ENCODE measurements around the gene JAK2. TPM values are rescaled to one million over a fixed set of nuclear protein-coding genes. Genes with fewer than 3 reads are reported as not detected.

The JAK2 gene
- 10 to 100 TPM; 11.1 to 18.9 (median 11.9) TPM for total RNA-seq

GRCh38 chr9:4984621-4985385 lies at the start of gene JAK2:
Gene JAK2 (plus strand): TSS chr9:4985272. CDS start chr9:5021988, 36,716 bp downstream.
- H3K27ac ChIP-seq = peak within 1 kb of the TSS; percentile 97 to 98 (median 98)
- intact Hi-C loops (cut with DNase I) = loop anchor here (10.0 kb wide), 1 partner anchor 50 kb away; no protein-coding TSS in a partner anchor
- H3K9me3 ChIP-seq = no peaks in the 10 kb centered on the region
- 0% methylated on average over 8 to 9 of the region's 84 CpGs for WGBS, 2 donors
- TF ChIP-seq CTCF (IDR thresholded peaks at IDR 0.05) (peak in 5 of 6 experiments; percentile 25 to 38 (median 26)), POLR2A (IDR thresholded peaks at IDR 0.05) (peak in 2 of 4 donors; percentile 79 to 85)
- H3K36me3 ChIP-seq = peaks cover 0 to 4% (median 0%) of the 10 kb centered on the region in 3 donors
- peak; percentile 66 for DNase-seq
- H3K4me1 ChIP-seq = peaks cover 19 to 58% (median 27%) of the 10 kb centered on the region in 3 donors
- no peaks in the 10 kb centered on the region for H3K27me3 ChIP-seq
- peak within 1 kb of the TSS; percentile 65 to 92 (median 88) for H3K4me3 ChIP-seq

- H3K27me3 ChIP-seq = no peaks in the 10 kb centered on the region
- peaks cover 31 to 78% (median 38%) of the 10 kb centered on the region in 3 donors for H3K4me1 ChIP-seq
- H3K27ac ChIP-seq = peak overlapping the region in 3 of 4 donors; percentile 25 to 80 (median 68)
- no peak for DNase-seq
- WGBS, 2 donors = 10 to 35% methylated on average over 3 of the region's 3 CpGs
- no peaks in the 10 kb centered on the region for H3K36me3 ChIP-seq
- TF ChIP-seq POLR2A (IDR thresholded peaks at IDR 0.05) = no peak
- no peaks in the 10 kb centered on the region for H3K9me3 ChIP-seq
- peak overlapping the region in 1 of 4 donors; percentile 10 for H3K4me3 ChIP-seq
- intact Hi-C loops (cut with DNase I) = loop anchor here (10.0 kb wide), 1 partner anchor 49 kb away; the partner anchor contains the start of gene JAK2
Measured at GRCh38 chr9:4936277-4936676, 48.8 kb upstream of the JAK2 start.

GRCh38 chr9:4936823-4937222 lies 48.2 kb upstream of the JAK2 start:
- no peak for DNase-seq
- H3K36me3 ChIP-seq = no peaks in the 10 kb centered on the region
- intact Hi-C loops (cut with DNase I) = loop anchor here (10.0 kb wide), 1 partner anchor 48 kb away; the partner anchor contains the start of gene JAK2
- no peak overlapping the region for H3K4me3 ChIP-seq
- peak overlapping the region in 2 of 4 donors; percentile 10 to 68 for H3K27ac ChIP-seq
- TF ChIP-seq POLR2A (IDR thresholded peaks at IDR 0.05) = no peak
- no peak for TF ChIP-seq CTCF (IDR thresholded peaks at IDR 0.05)
- H3K4me1 ChIP-seq = peaks cover 31 to 78% (median 38%) of the 10 kb centered on the region in 3 donors
- 88 to 95% methylated on average over 1 of the region's 1 CpG for WGBS, 2 donors
- H3K27me3 ChIP-seq = no peaks in the 10 kb centered on the region
- H3K9me3 ChIP-seq = no peaks in the 10 kb centered on the region

- no peak for TF ChIP-seq POLR2A (IDR thresholded peaks at IDR 0.05)
- TF ChIP-seq CTCF (IDR thresholded peaks at IDR 0.05) = no peak
- Histone ChIP-seq H3K36me3 (no peaks in the 10 kb centered on the region), H3K4me1 (peaks cover 31 to 78% (median 38%) of the 10 kb centered on the region in 3 donors), H3K4me3 (no peak overlapping the region), H3K9me3 (no peaks in the 10 kb centered on the region), H3K27ac (peak overlapping the region in 3 of 4 donors; percentile 10 to 68 (median 19)), H3K27me3 (no peaks in the 10 kb centered on the region)
- 40 to 63% methylated on average over 1 of the region's 1 CpG for WGBS, 2 donors
- DNase-seq = no peak
- intact Hi-C loops (cut with DNase I) = loop anchor here (10.0 kb wide), 1 partner anchor 47 kb away; the partner anchor contains the start of gene JAK2
Measured at GRCh38 chr9:4937446-4937845, 47.6 kb upstream of the JAK2 start.

GRCh38 chr9:4938496-4938895 lies 46.6 kb upstream of the JAK2 start:
- no peaks in the 10 kb centered on the region for H3K9me3 ChIP-seq
- 69 to 85% methylated on average over 1 of the region's 1 CpG for WGBS, 2 donors
- peaks cover 32 to 79% (median 32%) of the 10 kb centered on the region in 3 donors for H3K4me1 ChIP-seq
- H3K36me3 ChIP-seq = no peaks in the 10 kb centered on the region
- H3K4me3 ChIP-seq = no peak overlapping the region
- H3K27me3 ChIP-seq = no peaks in the 10 kb centered on the region
- peak overlapping the region in 1 of 4 donors; percentile 27 for H3K27ac ChIP-seq
- no peak for TF ChIP-seq POLR2A (IDR thresholded peaks at IDR 0.05)
- no peak for TF ChIP-seq CTCF (IDR thresholded peaks at IDR 0.05)
- intact Hi-C loops (cut with DNase I) = loop anchor here (10.0 kb wide), 1 partner anchor 46 kb away; the partner anchor contains the start of gene JAK2
- no peak for DNase-seq

Measured in esophagus squamous epithelium (tissue), 5 donors.